ENCODE measurements around the gene THSD7A. TPM values are rescaled to one million over a fixed set of nuclear protein-coding genes. Genes with fewer than 3 reads are reported as not detected.

Gene THSD7A
- total and polyA plus RNA-seq, 2 of the 4 experiments (the other 2 are of a cell fraction), result 0.02 to 0.18 TPM

- ATAC-seq (ENCODE audit: low read depth) (no peak), DNase-seq (no peak)
- H3K23ac ChIP-seq (ENCODE audit: low read depth, low read length), result no peak overlapping the region
- H3K4me2 ChIP-seq (ENCODE audit: low read depth, low read length), result no peak overlapping the region
- POLR2A ChIA-PET (ENCODE audit: unreplicated experiment), result no interaction called here
- BruUV-seq (replicated peaks), result no TSS peak
- H3K27me3 ChIP-seq (ENCODE audit: control insufficient read depth, insufficient read depth, low read length), result no peaks in the 10 kb centered on the region
- H4K20me1 ChIP-seq (ENCODE audit: insufficient read depth, low read length), result no peaks in the 10 kb centered on the region
- dilution Hi-C loops (cut with HindIII; ENCODE audit: low sequenced_read_pairs, unreplicated experiment) (no loop called here), in situ Hi-C loops (cut with MboI; ENCODE audit: low sequenced_read_pairs) (no loop called here), intact Hi-C loops (cut with micrococcal nuclease) (no loop called here)
- H2BK120ac ChIP-seq (ENCODE audit: low read depth, low read length), result no peak overlapping the region
- no CpG with 5 or more reads among the region's 1 CpG for WGBS, 2 experiments (ENCODE audit: extremely low coverage in 2 of 2, insufficient read length in 1 of 2)
- no peak overlapping the region for H4K5ac ChIP-seq (ENCODE audit: low read depth, low read length)
- TF ChIP-seq CTCF (conservative IDR thresholded peaks at IDR 0.05; ENCODE audit: low read depth, low read length) (no peak), ELK1 (IDR thresholded peaks at IDR 0.05; ENCODE audit: borderline replicate concordance, low read depth, low read length) (no peak), BHLHE40 (IDR thresholded peaks at IDR 0.05; ENCODE audit: low read depth, low read length) (no peak), POLR2A (IDR thresholded peaks at IDR 0.05; ENCODE audit: low read depth, low read length) (no peak), CHD1 (IDR thresholded peaks at IDR 0.05; ENCODE audit: low read depth, low read length) (no peak), MAZ (IDR thresholded peaks at IDR 0.05; ENCODE audit: borderline replicate concordance, low read depth, low read length) (no peak), USF2 (IDR thresholded peaks at IDR 0.05; ENCODE audit: low read depth, low read length) (no peak), RAD21 (IDR thresholded peaks at IDR 0.05; ENCODE audit: low read length) (no peak), FOS (IDR thresholded peaks at IDR 0.05; ENCODE audit: low read depth, low read length) (no peak)
- no peak overlapping the region for H3K27ac ChIP-seq (ENCODE audit: insufficient read depth, low read length)
- H3K4me1 ChIP-seq (ENCODE audit: control insufficient read depth, insufficient read depth, low read length), result no peaks in the 10 kb centered on the region
- no peak overlapping the region for H3K14ac ChIP-seq (replicated peaks; ENCODE audit: low read depth, low read length)
- CTCF ChIA-PET, result no interaction called here
- H4K8ac ChIP-seq (ENCODE audit: low read depth in 2 of 2, low read length in 2 of 2), result no peak overlapping the region
- H2AK9ac ChIP-seq (replicated peaks; ENCODE audit: low read depth, low read length, poor library complexity), result no peak overlapping the region
- no peak overlapping the region for H3K18ac ChIP-seq (ENCODE audit: low read depth, low read length)
- no peaks in the 10 kb centered on the region for H3K36me3 ChIP-seq (ENCODE audit: control insufficient read depth, insufficient read depth, low read length)
- no peaks in the 10 kb centered on the region for H3K9me3 ChIP-seq (ENCODE audit: control insufficient read depth, insufficient read depth, low read length)
- H3K56ac ChIP-seq (ENCODE audit: extremely low read depth, insufficient read depth, low read length), result no peak overlapping the region
- H3K9ac ChIP-seq (ENCODE audit: low read depth, low read length), result no peak overlapping the region
- H3K79me1 ChIP-seq (ENCODE audit: low read depth in 1 of 2, low read length in 2 of 2), result no peaks in the 10 kb centered on the region
- H4K91ac ChIP-seq (ENCODE audit: insufficient read depth, low read depth, low read length), result no peak overlapping the region
- H2AFZ ChIP-seq (replicated peaks; ENCODE audit: low read length, poor library complexity), result no peak overlapping the region
- H3K4ac ChIP-seq (ENCODE audit: low read depth, low read length), result no peak overlapping the region
- H3K4me3 ChIP-seq (ENCODE audit: insufficient read depth, low read depth, low read length), result no peak overlapping the region
- no peaks in the 10 kb centered on the region for H3K9me1 ChIP-seq (ENCODE audit: insufficient read depth, low read length)
- H2BK5ac ChIP-seq (ENCODE audit: low read depth, low read length, poor library complexity, severe bottlenecking), result no peak overlapping the region
- no peak overlapping the region for H2BK15ac ChIP-seq (ENCODE audit: low read depth, low read length)
- no peak overlapping the region for H2BK20ac ChIP-seq (ENCODE audit: low read depth, low read length)
- H2AK5ac ChIP-seq (ENCODE audit: low read depth, low read length), result no peak overlapping the region
Observed at GRCh38 chr7:11710377-11710776, 121.6 kb downstream of the THSD7A start.

All from IMR-90 (cell line).